Measurements from ENCODE around the gene ACO2.
"Not testable (repeated sequence)": the region's sequence is repeated elsewhere in the genome, so short reads cannot be mapped to it uniquely, and the experiment has no call there.

ACO2 gene

GRCh38 chr22:41543854-41544670, 75.1 kb downstream of the ACO2 start, which contains the start of gene POLR3H:
Gene POLR3H (minus strand): TSS chr22:41544470. CDS start chr22:41544101, 369 bp downstream.
- DNase-seq: peak; percentile 97 to 98

- no peak for DNase-seq
Measured at GRCh38 chr22:41544671-41545476, 76.0 kb downstream of the ACO2 start.

- DNase-seq: no peak
Measured at GRCh38 chr22:41548830-41549211, 79.9 kb downstream of the ACO2 start.

GRCh38 chr22:41550952-41551491, 82.1 kb downstream of the ACO2 start:
- DNase-seq: no peak

- no peak for DNase-seq
Measured at GRCh38 chr22:41551877-41552582, 83.1 kb downstream of the ACO2 start.

GRCh38 chr22:41555325-41555982, 86.5 kb downstream of the ACO2 start:
- no peak for DNase-seq

- no peak for DNase-seq
Measured at GRCh38 chr22:41556561-41556960, 87.6 kb downstream of the ACO2 start.

GRCh38 chr22:41557401-41558240, 88.7 kb downstream of the ACO2 start:
- DNase-seq: no peak

GRCh38 chr22:41558241-41558630, 89.3 kb downstream of the ACO2 start:
- not testable (repeated sequence) for DNase-seq

- DNase-seq: no peak
Measured at GRCh38 chr22:41560095-41560471, 91.2 kb downstream of the ACO2 start.

- DNase-seq: no peak
Measured at GRCh38 chr22:41561335-41561734, 92.4 kb downstream of the ACO2 start.

- DNase-seq: no peak
Measured at GRCh38 chr22:41561788-41562187, 92.9 kb downstream of the ACO2 start.

- no peak for DNase-seq
Measured at GRCh38 chr22:41562461-41562860, 93.5 kb downstream of the ACO2 start.

GRCh38 chr22:41563051-41563711, 94.3 kb downstream of the ACO2 start:
- DNase-seq: no peak

GRCh38 chr22:41564563-41564962, 95.6 kb downstream of the ACO2 start:
- no peak for DNase-seq

- no peak for DNase-seq
Measured at GRCh38 chr22:41565403-41566054, 96.6 kb downstream of the ACO2 start.

GRCh38 chr22:41567512-41567768, 98.5 kb downstream of the ACO2 start:
- DNase-seq: no peak

GRCh38 chr22:41568811-41569210, 99.9 kb downstream of the ACO2 start:
- no peak for DNase-seq

- DNase-seq: no peak
Measured at GRCh38 chr22:41570221-41570620, 101.3 kb downstream of the ACO2 start.

- no peak for DNase-seq
Measured at GRCh38 chr22:41571786-41572185, 102.9 kb downstream of the ACO2 start.

GRCh38 chr22:41572305-41572704, 103.4 kb downstream of the ACO2 start:
- DNase-seq: not testable (repeated sequence)

Measured in stimulated activated CD4-positive, alpha-beta T cell treated with anti-CD3 and anti-CD28 coated beads, Interleukin-4, amount 100 ng/mL, for 4 hours (primary cell).